ENCODE measurements around the gene POLE.

Gene POLE

GRCh38 chr12:132591107-132591935, 95.8 kb downstream of the POLE start:
- DNase-seq = no peak

GRCh38 chr12:132588821-132589669, 98.1 kb downstream of the POLE start:
- DNase-seq = no peak

GRCh38 chr12:132588319-132588718, 98.8 kb downstream of the POLE start:
- no peak for DNase-seq

GRCh38 chr12:132587781-132588180, 99.4 kb downstream of the POLE start:
- DNase-seq = no peak

- no peak for DNase-seq
These were observed 100.2 kb downstream of the POLE start for GRCh38 chr12:132586929-132587328.

- no peak for DNase-seq
These were observed 102.0 kb downstream of the POLE start for GRCh38 chr12:132585177-132585576.

GRCh38 chr12:132584429-132584828, 102.7 kb downstream of the POLE start:
- no peak for DNase-seq

- DNase-seq = no peak
These were observed 103.4 kb downstream of the POLE start for GRCh38 chr12:132583736-132584135.

GRCh38 chr12:132583411-132583710, 103.8 kb downstream of the POLE start:
- DNase-seq = no peak

GRCh38 chr12:132582582-132583410, 104.3 kb downstream of the POLE start:
- no peak for DNase-seq

- no peak for DNase-seq
These were observed 105.1 kb downstream of the POLE start for GRCh38 chr12:132582058-132582420.

GRCh38 chr12:132581348-132582057, 105.6 kb downstream of the POLE start:
- DNase-seq = no peak

- no peak for DNase-seq
These were observed 106.3 kb downstream of the POLE start for GRCh38 chr12:132580701-132581292.

GRCh38 chr12:132579744-132580143, 107.4 kb downstream of the POLE start:
- DNase-seq = no peak

GRCh38 chr12:132578826-132579225, 108.3 kb downstream of the POLE start:
- no peak for DNase-seq

- no peak for DNase-seq
These were observed 109.0 kb downstream of the POLE start for GRCh38 chr12:132578118-132578517.

GRCh38 chr12:132577191-132577920, 109.8 kb downstream of the POLE start:
- no peak for DNase-seq

- DNase-seq = no peak
These were observed 110.4 kb downstream of the POLE start for GRCh38 chr12:132576701-132577100.

GRCh38 chr12:132575661-132576060, 111.5 kb downstream of the POLE start:
- no peak for DNase-seq

GRCh38 chr12:132574271-132574996, 112.7 kb downstream of the POLE start:
- DNase-seq = no peak
